Astrocyte (in vitro differentiated cells and primary cell): Measurements from ENCODE around the gene LYRM7. TPM values are rescaled to one million over a fixed set of nuclear protein-coding genes. Genes with fewer than 3 reads are reported as not detected.

ENCODE experiments used
- DNase-seq: peaks from one replicate; pipeline ENCODE4 v3.0.0-alpha.2; 2010; ENCODE audit warnings: low read depth
- FAIRE-seq: peaks from 2 replicates; lab custom pipeline; 2011; peaks lifted over from hg19 to GRCh38; lab: Jason Lieb, UNC
- H2AFZ ChIP-seq: 2 replicates; pipeline ENCODE4 v1.6.0; 2012; ENCODE audit warnings: low read depth, low read length, inconsistent platforms
- H3K27ac ChIP-seq: 2 replicates; pipeline ENCODE4 v1.5.1; 2011; ENCODE audit warnings: low read depth, low read length, inconsistent platforms
- H3K27me3 ChIP-seq: 2 replicates; pipeline ENCODE4 v1.6.0; 2011; ENCODE audit warnings: low read length, inconsistent platforms; ENCODE audit not compliant: insufficient read depth
- H3K36me3 ChIP-seq: 2 replicates; pipeline ENCODE4 v1.5.1; 2011; ENCODE audit warnings: low read length, inconsistent platforms; ENCODE audit not compliant: insufficient read depth
- H3K4me1 ChIP-seq: 2 replicates; pipeline ENCODE4 v1.5.1; 2011; ENCODE audit warnings: low read length, inconsistent platforms; ENCODE audit not compliant: insufficient read depth
- H3K4me2 ChIP-seq: 2 replicates; pipeline ENCODE4 v1.6.0; 2012; ENCODE audit warnings: low read length, inconsistent platforms
- H3K4me3 ChIP-seq: 2 replicates; pipeline ENCODE4 v1.5.1; 2011; ENCODE audit warnings: low read depth, mild to moderate bottlenecking, low read length, inconsistent platforms; ENCODE audit not compliant: insufficient read depth
- H3K79me2 ChIP-seq: 2 replicates; pipeline ENCODE4 v1.6.0; 2012; ENCODE audit warnings: mild to moderate bottlenecking, low read length, inconsistent platforms; ENCODE audit not compliant: insufficient read depth
- H3K9ac ChIP-seq: 2 replicates; pipeline ENCODE4 v1.6.0; 2012; ENCODE audit warnings: mild to moderate bottlenecking, low read length, inconsistent platforms
- H3K9me3 ChIP-seq: 2 replicates; pipeline ENCODE4 v1.5.1; 2012; ENCODE audit warnings: low read depth, mild to moderate bottlenecking, low read length, inconsistent platforms; ENCODE audit not compliant: insufficient read depth
- H4K20me1 ChIP-seq: 2 replicates; pipeline ENCODE4 v1.6.0; 2012; ENCODE audit warnings: low read length, inconsistent platforms; ENCODE audit not compliant: insufficient read depth
- H3K27ac Mint-ChIP-seq: one replicate; pipeline ENCODE4 v1.8.0; 2021; ENCODE audit warnings: mild to moderate bottlenecking, mixed read lengths; ENCODE audit not compliant: unreplicated experiment
- H3K27me3 Mint-ChIP-seq: one replicate; pipeline ENCODE4 v1.8.0; 2021; ENCODE audit warnings: low read depth, mixed read lengths; ENCODE audit not compliant: unreplicated experiment
- H3K36me3 Mint-ChIP-seq: one replicate; pipeline ENCODE4 v1.8.0; 2021; ENCODE audit warnings: low read depth, mixed read lengths; ENCODE audit not compliant: unreplicated experiment
- H3K4me1 Mint-ChIP-seq: one replicate; pipeline ENCODE4 v1.8.0; 2021; ENCODE audit warnings: low read depth, mixed read lengths; ENCODE audit not compliant: unreplicated experiment
- H3K4me3 Mint-ChIP-seq: one replicate; pipeline ENCODE4 v1.8.0; 2021; ENCODE audit warnings: mild to moderate bottlenecking, moderate library complexity, mixed read lengths; ENCODE audit not compliant: unreplicated experiment
- H3K9me3 Mint-ChIP-seq: one replicate; pipeline ENCODE4 v1.8.0; 2021; ENCODE audit warnings: mild to moderate bottlenecking, mixed read lengths; ENCODE audit not compliant: unreplicated experiment
- EZH2 ChIP-seq: IDR thresholded peaks from 2 replicates; pipeline ENCODE4 v1.6.1; 2012; ENCODE audit warnings: mild to moderate bottlenecking, low read length, inconsistent platforms; ENCODE audit not compliant: insufficient read depth
- total RNA-seq: library from RNA; stranded (reverse); gene quantifications from 2 replicates; pipeline ENCODE4 v1.2.1, GENCODE V29; 2021
- TF ChIP-seq, protein P1 (sequence below): IDR thresholded peaks from 2 replicates; pipeline ENCODE4 v1.5.1; 2011; ENCODE audit warnings: low read depth, mild to moderate bottlenecking, inconsistent platforms, low read length, moderate library complexity; ENCODE audit not compliant: insufficient read depth

Gene LYRM7
- total RNA-seq, 1 donor from 2014 or later = 7.0 TPM

DNA sequence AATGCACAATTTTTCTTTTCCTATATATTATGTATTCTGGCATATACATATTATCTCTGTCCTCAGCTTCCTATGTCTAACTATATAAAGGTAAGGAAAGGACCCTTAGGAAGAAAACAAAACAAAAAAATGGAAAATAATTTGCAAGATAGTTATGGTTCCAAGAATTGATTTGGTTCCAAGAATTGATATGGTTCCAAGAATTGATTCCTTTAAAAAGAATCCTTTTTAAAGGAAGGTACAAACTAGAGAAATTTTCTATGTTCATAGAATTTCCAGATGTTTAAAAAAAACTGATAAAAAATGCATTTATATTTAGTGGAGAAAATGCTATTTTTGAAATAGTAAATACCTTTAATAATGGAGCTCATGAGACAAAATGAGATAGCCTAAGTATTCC, 12.1 kb downstream of the LYRM7 start:
- Mint-ChIP-seq H3K27me3 (no peaks in the 10 kb centered on the region), H3K4me3 (no peak overlapping the region), H3K36me3 (no peaks in the 10 kb centered on the region), H3K27ac (no peak overlapping the region), H3K9me3 (no peaks in the 10 kb centered on the region), H3K4me1 (no peaks in the 10 kb centered on the region)
- FAIRE-seq (no peak), DNase-seq (no peak)
- H3K4me1 ChIP-seq = no peaks in the 10 kb centered on the region
- H3K36me3 ChIP-seq = no peaks in the 10 kb centered on the region
- H3K9ac ChIP-seq = no peak overlapping the region
- no peaks in the 10 kb centered on the region for H3K9me3 ChIP-seq
- no peak overlapping the region for H3K4me2 ChIP-seq
- no peak for TF ChIP-seq EZH2
- TF ChIP-seq, protein P1, sequence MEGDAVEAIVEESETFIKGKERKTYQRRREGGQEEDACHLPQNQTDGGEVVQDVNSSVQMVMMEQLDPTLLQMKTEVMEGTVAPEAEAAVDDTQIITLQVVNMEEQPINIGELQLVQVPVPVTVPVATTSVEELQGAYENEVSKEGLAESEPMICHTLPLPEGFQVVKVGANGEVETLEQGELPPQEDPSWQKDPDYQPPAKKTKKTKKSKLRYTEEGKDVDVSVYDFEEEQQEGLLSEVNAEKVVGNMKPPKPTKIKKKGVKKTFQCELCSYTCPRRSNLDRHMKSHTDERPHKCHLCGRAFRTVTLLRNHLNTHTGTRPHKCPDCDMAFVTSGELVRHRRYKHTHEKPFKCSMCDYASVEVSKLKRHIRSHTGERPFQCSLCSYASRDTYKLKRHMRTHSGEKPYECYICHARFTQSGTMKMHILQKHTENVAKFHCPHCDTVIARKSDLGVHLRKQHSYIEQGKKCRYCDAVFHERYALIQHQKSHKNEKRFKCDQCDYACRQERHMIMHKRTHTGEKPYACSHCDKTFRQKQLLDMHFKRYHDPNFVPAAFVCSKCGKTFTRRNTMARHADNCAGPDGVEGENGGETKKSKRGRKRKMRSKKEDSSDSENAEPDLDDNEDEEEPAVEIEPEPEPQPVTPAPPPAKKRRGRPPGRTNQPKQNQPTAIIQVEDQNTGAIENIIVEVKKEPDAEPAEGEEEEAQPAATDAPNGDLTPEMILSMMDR = no peak
- H2AFZ ChIP-seq = no peak overlapping the region
- no peaks in the 10 kb centered on the region for H3K79me2 ChIP-seq
- H3K4me3 ChIP-seq = no peak overlapping the region
- no peaks in the 10 kb centered on the region for H3K27me3 ChIP-seq
- no peaks in the 10 kb centered on the region for H4K20me1 ChIP-seq
- no peak overlapping the region for H3K27ac ChIP-seq

- no peak overlapping the region for H3K9ac ChIP-seq
- H3K27me3 ChIP-seq = no peaks in the 10 kb centered on the region
- no peaks in the 10 kb centered on the region for H3K27me3 Mint-ChIP-seq
- no peaks in the 10 kb centered on the region for H4K20me1 ChIP-seq
- no peaks in the 10 kb centered on the region for H3K4me1 ChIP-seq
- no peak overlapping the region for H3K27ac ChIP-seq
- TF ChIP-seq, protein P1 = no peak
- TF ChIP-seq EZH2 = no peak
- no peak overlapping the region for H2AFZ ChIP-seq
- H3K4me3 Mint-ChIP-seq = no peak overlapping the region
- no peak overlapping the region for H3K4me2 ChIP-seq
- no peaks in the 10 kb centered on the region for H3K9me3 ChIP-seq
- FAIRE-seq = no peak
- no peaks in the 10 kb centered on the region for H3K36me3 Mint-ChIP-seq
- no peaks in the 10 kb centered on the region for H3K36me3 ChIP-seq
- H3K79me2 ChIP-seq = no peaks in the 10 kb centered on the region
- H3K4me3 ChIP-seq = no peak overlapping the region
- H3K4me1 Mint-ChIP-seq = no peaks in the 10 kb centered on the region
- H3K9me3 Mint-ChIP-seq = no peaks in the 10 kb centered on the region
- H3K27ac Mint-ChIP-seq = no peak overlapping the region
- DNase-seq = no peak
These were observed 14.9 kb downstream of the LYRM7 start for GRCh38 chr5:131185523-131186104.

- no peaks in the 10 kb centered on the region for H4K20me1 ChIP-seq
- no peaks in the 10 kb centered on the region for H3K9me3 ChIP-seq
- Mint-ChIP-seq H3K4me1 (no peaks in the 10 kb centered on the region), H3K9me3 (no peaks in the 10 kb centered on the region), H3K36me3 (no peaks in the 10 kb centered on the region), H3K27me3 (no peaks in the 10 kb centered on the region), H3K4me3 (no peak overlapping the region), H3K27ac (no peak overlapping the region)
- no peaks in the 10 kb centered on the region for H3K27me3 ChIP-seq
- no peak overlapping the region for H3K4me2 ChIP-seq
- H3K4me1 ChIP-seq = no peaks in the 10 kb centered on the region
- H3K27ac ChIP-seq = no peak overlapping the region
- no peak overlapping the region for H3K9ac ChIP-seq
- DNase-seq = no peak
- H3K36me3 ChIP-seq = no peaks in the 10 kb centered on the region
- TF ChIP-seq EZH2 = no peak
- TF ChIP-seq, protein P1 = no peak
- no peaks in the 10 kb centered on the region for H3K79me2 ChIP-seq
- no peak overlapping the region for H3K4me3 ChIP-seq
- no peak for FAIRE-seq
- H2AFZ ChIP-seq = no peak overlapping the region
These were observed 16.0 kb downstream of the LYRM7 start for GRCh38 chr5:131186561-131187256.
